Measurements from ENCODE around the gene SCAMP4.
A peak's percentile ranks its signal among the peaks of the same experiment; 100 is the strongest.

Gene SCAMP4

DNA sequence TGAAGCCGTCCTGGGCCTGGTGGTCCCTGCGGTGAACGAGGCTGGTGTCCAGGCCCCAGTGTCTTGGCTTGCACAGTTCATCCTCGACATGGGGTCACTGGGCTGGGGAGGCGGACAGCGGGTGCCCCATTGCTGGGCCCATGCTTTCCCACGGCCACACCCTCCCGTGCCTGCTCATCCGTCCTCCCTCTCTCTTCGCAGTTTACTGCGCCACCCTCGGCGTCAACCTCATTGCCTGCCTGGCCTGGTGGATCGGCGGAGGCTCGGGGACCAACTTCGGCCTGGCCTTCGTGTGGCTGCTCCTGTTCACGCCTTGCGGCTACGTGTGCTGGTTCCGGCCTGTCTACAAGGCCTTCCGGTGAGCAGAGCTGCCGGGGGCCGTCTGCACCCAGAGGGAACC is 12.7 kb downstream of the SCAMP4 start:
- no peak for DNase-seq

DNA sequence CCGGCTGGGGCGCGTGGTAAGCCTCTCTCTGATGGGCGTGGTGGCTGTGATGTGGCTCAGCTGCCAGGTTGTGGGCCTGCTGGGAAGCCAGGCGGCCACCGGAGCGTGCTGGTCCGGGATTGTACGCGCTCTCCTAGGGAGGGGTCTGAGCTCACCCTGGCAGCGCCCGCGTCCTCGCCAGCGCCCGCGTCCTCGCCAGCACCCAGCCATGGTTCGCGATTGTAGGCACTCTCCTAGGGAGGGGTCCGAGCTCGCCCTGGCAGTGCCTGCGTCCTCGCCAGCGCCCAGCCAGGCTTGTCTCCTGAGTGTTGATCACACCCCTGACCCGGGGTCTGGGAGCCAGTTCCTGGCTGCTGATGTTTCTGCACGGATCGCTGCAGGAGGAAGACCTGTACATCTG is 13.8 kb downstream of the SCAMP4 start:
- no peak for DNase-seq

DNA sequence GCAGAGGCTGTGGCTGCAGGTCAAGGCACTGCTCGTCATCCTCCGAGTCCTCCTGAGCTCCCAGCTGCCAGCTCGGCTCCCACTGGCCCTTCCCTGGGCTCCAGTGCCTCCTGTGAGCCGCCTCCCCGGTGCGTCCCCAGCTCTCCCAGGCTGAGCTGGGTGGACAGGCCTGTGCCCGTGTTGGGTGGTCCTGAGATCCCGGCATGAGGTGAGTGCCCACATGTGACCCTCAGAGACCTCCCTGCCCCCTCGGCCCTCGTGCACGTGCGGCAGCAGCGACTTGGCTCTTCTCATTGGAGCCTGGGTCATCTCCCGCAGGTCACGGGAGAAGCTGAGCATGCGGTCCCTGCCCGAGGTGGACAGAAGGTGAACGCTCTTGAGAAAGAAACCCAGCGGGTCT is 15.4 kb downstream of the SCAMP4 start:
- no peak for DNase-seq

DNA sequence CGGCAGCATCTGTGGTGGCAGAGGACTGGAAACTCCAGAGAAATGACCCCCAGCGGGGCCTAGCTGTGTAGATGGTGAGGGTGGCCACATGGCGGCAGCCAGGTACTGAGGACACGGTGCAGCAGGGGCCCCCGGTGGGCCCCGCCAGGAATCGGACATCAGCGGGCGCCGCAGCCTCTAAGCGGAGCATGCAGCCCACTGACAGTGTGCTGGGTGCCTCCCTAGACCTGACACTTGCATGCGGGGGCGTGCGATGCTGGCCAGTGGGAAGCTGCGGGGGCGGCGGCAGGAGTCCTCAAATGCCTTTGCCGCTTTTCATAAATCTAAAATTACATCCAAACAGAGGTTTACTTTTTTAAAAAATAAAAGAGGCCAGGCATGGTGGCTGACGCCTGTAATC is 16.1 kb downstream of the SCAMP4 start:
- DNase-seq = no peak

DNA sequence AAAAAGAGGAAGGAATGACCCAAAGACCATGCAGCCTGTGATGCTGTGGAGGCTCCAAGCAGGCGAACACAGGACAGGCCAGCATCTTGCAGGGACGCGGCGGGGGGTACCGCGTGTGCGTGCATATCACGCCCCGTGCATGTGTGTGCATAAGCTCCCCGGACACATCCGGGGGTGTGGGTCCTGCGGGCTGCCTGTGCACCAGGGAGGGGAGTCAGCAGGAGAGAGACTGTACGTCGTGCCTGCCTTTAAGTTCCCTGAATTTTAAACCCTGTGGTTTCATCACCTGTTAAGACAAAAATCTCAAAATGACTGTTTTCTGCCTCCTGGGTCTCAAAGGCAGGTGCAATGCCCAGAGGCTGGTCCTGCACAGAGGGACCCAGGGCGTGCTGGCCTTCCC is 16.6 kb downstream of the SCAMP4 start:
- no peak for DNase-seq

DNA sequence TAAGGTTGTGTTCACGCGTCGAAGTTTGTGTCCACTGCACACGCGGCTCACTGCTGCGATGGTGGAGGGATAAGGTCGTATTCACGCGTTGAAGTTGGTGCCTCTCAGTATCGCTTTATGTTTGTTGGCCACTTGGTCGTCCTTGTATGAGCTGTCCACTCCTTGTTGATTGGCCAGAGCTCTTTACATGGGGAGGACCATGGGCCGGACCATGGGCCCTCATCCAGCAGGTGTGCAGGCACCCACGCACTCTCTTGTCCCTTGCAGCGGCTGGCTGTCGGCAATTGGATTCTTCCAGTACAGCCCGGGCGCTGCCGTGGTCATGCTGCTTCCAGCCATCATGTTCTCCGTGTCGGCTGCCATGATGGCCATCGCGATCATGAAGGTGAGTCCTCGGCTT is 17.6 kb downstream of the SCAMP4 start:
- DNase-seq = no peak

DNA sequence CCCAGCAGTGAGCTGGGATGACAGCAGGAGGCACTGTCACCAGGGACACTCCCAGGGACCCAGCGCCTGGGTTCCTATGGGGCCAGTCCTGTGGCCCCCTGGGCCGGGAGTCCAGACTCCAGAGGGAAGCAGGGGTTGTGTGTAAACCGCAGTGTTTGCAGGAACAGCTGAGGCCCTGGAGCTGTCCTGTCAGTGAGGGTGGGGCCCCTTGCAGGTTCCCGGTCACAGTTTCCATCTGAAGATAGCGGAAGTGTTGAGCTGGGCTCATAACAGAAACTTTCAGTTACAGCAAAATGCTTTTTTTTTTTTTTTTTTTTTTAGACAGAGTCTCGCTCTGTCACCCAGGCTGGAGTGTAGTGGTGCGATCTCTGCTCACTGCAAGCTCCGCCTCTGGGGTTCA is 18.1 kb downstream of the SCAMP4 start:
- DNase-seq = peak; percentile 33

DNA sequence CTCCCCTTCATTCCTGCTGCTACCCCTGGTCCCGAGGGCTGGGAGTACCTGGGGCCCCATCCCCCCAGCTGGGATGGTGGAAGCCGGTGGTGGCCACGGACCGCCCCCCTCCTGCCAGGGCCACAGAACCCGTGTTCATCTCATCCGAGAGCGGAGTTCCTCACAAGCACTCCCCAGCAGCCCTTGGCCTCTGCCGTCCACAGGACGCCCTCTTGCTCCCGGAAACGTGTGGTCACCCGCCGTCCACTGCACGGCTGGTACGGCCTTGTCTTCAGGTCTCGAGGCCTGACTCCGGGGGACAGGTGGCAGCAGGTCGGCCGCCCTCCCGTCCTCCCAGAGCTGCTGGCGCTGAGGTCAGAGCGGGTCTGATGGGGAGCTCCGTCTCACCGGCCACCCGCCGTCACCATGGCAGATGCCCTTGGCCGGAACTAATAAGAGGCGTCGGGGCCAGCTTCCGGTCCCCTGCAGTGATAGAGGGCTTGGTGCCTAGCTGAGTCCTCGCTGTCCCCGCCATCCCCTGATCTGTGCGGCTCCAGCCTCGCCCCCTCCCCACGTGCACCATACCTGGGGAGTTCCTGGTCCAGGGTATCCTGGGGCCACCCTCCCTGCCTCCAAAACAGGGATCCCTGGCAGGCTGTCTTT is 19.2 kb downstream of the SCAMP4 start:
- no peak for DNase-seq

DNA sequence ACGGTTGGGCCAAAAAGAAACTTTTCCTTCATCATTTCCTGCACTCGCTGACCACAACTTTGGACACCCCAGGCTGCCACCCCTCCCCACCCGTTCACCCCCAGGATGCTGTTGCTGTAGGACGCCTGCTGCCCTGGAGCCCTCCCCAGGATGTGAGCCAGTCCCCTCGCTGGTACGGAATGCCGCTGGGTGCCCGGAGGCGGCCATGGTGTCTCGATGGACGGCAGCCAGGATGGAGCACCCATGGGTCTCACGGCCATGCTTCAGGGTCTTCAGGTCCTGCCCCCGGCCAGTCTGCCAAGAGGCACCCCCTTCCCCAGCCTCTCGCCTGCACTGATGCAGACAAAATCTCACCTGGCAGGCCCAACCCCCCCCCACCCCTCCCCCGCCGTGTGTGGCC is 20.3 kb downstream of the SCAMP4 start:
- no peak for DNase-seq

DNA sequence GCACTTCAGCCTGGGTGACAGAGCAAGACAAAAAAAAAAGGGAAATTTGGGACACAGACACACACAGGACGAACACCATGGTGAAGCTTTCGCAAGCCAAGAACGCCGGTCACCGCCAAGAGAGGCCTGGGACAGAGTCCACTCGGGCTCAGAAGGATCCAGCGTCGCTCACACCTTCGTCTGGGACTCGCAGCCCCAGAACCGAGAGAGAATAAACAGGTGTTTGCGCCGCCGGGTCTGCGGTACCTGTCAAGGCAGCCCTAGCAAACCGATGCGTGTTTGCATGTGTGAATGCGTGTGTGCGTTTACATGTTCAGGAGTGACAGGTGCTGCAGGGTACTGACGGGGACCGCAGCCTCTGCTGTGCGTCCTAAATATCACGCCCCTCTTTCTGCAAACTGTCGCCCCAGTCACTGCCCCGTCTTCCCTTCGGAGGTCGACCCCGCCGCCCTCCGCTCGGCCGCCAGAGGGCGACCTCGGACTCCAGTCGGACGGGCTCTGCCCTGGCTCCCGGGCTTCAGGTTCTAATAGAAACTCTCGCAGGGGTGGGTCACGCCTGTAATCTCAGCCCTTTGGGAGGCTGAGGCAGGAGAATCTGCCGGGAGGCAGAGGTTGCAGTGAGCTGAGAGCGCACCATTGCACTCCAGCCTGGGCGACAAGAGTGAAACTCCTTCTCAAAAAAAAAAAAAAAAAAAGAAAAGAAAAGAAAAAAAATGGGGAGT is 24.0 kb downstream of the SCAMP4 start:
- DNase-seq = peak; percentile 81

DNA sequence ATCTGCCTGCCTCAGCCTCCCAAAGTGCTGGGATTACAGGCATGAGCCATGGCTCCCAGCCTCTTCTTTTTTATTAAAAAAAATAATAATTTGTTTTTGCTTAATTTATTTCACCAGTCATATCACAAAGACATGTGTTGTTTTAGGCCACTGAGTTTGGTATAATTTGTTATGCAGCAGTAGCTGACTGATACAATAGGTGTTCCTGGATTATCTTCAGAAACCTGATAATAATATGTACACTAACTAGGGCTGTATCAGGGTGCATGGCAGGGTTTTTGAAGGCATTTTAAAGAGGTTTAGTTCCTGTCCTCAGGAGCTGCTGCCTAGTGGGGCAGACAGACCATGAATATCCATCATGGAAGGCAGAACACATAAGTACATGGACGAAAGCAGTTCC is 26.2 kb downstream of the SCAMP4 start:
- DNase-seq = no peak

DNA sequence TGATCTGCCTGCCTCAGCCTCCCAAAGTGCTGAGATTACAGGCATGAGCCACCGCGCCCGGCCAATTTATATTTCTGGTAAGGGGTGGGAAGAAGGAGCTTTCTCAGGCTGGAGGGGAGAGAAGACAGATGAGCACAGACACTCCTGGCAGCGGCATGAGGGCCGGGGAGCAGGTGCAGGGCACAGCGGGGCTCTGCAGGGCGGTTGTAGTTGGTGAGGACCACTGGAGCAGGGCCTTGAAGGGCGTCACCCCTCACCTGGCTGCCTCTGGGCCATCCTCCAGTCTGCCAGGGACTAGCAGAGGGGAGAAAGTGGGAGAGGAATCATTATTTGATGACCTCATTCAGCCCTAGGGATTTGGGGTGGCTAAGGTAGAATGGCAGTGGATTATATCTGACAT is 27.2 kb downstream of the SCAMP4 start:
- DNase-seq = no peak

DNA sequence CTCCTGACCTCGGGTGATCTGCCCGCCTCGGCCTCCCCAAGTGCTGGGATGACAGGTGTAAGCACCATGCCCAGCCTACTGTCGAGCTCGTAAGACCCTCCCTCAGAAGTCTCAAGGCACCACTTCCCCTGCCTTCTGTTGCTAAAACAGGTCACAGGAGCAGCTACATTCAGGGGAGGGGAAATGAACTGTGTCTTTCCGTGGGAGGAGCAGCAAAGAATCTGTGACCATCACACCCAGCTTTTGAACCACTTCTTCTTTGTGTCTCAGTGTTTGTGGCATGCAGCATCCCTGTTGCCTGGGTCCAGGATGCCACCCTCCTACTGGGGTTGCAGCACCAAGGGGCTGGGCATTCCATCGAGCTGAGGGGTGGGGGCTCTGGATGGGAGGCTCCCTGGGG is 28.0 kb downstream of the SCAMP4 start:
- no peak for DNase-seq

DNA sequence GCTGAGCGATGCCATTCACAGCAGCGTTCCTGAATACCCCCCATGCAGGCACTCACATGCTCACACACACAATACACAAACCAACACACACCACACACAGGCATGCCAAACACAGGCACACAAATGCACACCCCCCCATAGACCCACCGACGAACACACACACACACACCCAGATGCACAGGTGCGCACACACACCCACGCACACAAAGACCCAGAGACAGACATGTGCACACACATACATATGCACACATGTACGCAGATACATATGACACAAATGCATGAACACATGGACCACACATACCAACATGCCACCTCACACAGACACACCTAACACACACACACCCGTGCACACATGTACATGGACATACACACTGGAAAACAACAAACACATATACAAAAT is 28.7 kb downstream of the SCAMP4 start:
- DNase-seq = no peak

DNA sequence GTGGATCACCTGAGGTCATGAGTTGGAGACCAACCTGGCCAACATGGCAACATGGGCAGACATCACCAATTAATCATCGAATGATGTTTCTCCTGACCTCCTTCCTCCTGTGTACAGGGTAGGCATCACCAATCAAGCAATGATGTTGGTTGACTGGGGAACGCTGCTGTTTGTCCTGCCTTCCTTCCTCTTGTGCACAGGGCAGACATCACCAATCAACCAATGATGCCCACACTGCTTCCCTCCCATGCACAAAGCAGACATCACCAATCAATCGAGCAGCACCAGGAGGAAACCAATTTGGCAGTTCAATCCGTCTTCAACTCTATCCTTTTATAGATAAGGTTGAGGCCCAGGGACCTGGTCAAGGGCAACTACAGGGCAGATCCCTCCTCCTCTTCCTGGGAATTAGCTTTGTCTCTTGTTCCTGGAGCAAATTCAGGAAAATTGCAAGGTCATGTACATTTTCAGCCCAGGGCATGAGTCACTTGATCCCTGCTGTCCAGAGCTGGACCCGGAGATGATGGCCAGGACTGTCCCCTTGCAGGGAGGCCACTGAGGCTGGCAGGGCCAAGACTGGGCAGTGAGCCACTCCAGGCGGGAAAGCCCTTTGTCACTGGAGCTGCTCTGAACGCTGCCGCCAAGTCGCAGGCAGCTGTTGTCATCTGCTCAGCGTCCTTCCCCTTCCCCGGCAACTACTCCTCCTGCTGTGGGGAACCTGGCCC is 30.4 kb downstream of the SCAMP4 start:
- DNase-seq = no peak

DNA sequence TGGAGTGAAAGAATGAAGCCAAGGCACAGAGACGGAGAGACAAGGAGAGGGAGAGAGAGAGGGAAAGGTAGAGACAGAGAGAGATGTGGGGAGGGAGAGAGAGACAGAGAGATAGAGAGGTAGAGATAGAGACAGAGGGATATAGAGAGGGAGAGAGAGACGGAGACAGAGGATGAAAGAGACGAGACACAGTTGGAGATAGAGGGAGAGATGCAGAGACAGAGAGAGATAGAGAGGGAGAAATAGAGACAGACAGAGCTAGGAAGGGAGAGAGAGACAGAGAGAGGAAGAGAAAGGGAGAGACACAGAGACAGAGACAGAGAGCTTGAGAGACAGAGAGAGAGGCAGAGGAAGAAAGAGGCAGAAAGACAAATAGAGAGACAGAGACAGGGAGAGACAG is 31.2 kb downstream of the SCAMP4 start:
- DNase-seq = no peak

DNA sequence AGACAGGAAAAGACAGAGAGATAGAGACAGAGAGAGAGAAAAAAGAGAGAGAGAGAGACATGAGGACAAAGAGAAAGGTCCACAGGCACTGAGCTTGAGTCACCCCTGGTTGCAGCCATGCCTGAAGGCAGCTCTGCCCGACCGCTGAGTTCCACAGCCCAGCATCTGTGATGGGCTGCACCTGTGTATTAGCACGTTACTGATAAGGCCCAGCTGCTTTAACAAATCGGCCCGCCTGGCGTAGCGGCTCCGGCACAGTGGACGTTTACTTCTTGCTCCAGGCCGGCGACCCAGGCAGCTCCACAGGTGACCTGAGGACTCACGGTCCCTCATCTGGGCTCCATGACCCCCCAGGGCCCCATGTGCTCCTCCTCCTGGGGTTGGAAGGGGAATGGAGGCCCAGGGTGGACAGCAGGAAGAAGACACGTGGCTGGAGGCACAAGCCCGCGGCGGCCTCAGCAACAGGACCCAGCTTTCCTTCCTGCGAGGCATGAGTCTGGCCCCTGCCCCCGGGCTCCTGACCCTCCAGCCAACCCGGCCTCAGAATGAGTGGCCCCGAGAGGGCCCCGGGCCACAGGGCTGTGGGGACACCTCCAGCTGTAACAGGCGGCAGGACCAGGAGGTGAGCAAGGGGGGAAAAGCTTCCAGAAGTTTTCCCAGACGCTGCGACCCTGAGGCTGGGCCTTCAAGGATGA is 31.9 kb downstream of the SCAMP4 start:
- no peak for DNase-seq

DNA sequence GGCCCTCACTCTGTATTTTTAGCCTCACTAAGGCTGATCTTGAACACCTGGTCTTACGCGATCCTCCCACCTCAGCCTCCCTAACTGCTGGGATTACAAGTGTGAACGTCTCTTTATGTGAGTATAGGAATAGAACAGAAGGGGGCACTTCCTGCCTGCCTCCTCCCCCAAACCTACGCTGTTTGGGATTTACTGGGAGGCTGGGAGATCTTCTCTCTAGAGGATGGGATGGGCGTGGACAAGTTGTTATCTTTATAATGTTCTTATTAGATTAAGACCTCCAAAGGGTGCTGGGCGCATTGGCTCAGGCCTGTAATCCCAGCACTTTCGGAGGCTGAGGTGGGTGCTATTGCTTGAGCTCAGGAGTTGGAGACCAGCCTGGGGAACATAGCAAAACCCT is 32.9 kb downstream of the SCAMP4 start:
- no peak for DNase-seq

DNA sequence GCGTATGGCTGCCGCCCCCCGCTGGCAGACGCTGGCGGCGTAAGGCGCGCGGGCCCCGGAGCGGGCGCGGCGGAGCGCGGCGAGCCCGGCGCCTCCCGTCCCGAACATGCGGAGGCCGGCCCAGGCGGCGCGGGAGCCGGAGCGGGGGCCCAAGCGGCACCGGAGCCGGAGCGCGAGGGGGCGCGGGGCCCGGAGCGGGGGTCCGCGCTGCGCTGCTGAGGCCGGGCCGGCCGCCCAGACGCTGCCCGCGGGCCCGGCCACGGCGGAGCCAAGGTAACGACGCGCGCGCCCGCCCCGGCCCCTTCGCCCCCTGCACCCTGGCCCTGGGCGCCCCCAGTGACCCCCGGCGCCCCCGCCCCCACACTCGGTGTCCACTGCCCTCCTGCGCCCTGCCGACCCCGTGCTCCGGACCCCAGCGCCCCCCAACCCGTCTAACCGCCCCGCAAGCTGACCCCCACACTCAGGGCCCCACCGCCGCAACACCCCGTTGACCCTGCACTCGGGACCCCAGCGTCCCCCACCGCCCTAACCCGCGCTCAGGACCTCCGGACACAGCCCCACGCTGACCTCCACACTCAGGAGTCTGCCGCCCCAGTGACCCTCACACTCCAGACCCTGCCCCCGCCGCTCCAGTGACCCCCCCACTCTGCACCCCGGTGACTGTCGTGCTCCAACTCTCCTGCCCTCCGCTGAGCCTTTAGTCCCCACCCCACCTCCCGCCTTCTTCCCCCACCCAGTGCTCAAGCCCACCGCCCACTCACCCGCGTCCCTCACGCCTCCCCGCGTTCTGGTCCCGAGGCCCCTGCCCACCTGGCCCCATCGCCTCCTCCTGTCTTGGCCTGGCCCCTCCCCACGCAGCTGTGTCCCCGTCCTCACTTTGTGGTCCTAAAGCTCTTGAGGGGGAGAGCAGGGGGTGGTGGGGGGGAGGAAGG is 36.2 kb downstream of the SCAMP4 start, which contains the start of gene CSNK1G2:
TSS of gene CSNK1G2 (plus strand) at position 27 of the 932 bp plus-strand sequence. CDS start 28,601 bp downstream, outside the sequence.
- DNase-seq = peak; percentile 34

DNA sequence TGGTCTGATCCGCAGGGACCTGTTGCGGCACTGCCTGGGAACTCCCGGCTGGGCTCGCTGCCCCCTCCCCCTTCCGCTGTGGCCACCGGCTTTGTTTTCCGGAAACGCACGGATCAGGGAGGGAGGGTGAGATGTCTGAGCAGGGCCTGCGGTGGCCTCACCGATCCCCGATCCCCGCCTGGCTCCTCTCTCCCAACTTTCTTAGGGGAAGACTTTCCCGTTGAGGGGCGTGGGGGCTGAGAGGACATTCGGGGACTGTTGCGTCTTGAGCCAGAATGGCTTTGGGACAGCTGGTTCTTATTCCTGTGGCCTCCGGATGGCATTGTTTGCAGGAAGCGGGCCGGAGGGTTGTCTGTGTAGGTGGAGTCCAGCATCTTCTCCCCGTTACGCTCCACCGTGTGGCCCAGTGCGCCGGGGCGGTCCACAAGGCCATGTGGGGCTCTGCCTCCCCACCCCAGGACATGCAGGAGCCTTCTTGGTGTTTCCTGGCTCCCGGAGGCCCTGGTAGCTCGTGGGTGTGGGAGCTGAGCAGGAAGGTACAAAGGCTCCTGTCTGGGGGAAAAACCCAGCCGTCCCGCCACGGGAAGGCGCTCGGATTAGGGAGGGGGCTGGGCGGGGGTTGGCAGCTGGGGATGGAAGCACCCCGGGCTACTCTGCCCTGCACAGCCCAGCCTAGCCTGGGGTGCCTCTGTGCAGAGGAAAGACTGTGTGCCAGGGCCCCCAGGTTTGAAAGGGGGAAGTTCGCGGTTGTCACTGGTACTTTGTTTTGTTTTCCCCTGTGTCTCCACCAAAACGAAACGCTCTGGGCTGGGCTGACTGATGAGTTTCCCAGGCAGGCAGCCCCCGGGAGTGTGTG is 37.1 kb downstream of the SCAMP4 start:
- DNase-seq = peak; percentile 55

DNA sequence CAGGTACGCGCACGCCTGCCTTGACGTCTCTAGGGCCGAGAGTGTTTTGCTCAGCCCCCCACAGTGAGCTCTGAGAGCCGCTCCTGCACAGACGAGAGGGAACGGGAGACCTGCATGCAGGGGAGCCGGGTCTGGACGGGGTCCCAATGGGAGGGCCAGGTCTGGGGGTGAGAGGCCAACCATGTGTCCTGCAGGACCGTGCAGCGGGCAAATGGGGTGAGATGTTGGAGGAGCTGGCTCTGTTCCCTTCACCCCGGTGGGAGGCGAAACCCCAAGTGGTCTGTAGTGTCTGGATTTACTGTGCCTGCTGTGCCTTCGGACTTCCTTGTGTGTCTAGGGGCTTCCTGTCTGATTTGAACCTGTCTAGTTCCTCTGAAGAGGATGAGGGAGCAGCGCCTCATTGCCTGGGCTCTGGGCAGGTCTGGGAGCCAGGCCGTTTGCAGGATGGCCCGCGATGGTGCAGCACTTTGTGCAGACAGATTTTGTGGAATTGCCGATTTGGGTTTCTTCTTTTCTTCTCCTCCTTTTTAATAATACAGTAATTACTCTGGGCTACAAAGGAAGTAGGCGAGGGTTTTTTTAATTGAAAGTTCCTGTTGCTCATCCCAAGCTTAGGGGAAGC is 37.8 kb downstream of the SCAMP4 start:
- DNase-seq = no peak

Data from stimulated activated CD4-positive, alpha-beta T cell treated with anti-CD3 and anti-CD28 coated beads, Interleukin-12 subunit alpha, Interleukin-12 subunit beta, amount 100 ng/mL, for 4 hours (primary cell).